Karpas-422 (cell line): ENCODE measurements around the gene MYO7A. TPM values are rescaled to one million over a fixed set of nuclear protein-coding genes. Genes with fewer than 3 reads are reported as not detected.

ENCODE experiments used
- DNase-seq: peaks from one replicate; pipeline ENCODE4 v3.0.0-alpha.2; 2015
- H2AFZ ChIP-seq: fragments of 200-600 bp; sonication (generic); 2 replicates; pipeline ENCODE4 v1.6.1; 2014; ENCODE audit warnings: antibody characterized with exemption, low read length, mixed read lengths
- H3K27ac ChIP-seq: fragments of 200-600 bp; sonication (generic); 2 replicates; pipeline ENCODE4 v1.5.1; 2014; ENCODE audit warnings: mild to moderate bottlenecking, low read length, moderate library complexity
- H3K27me3 ChIP-seq: fragments of 200-600 bp; sonication (generic); 2 replicates; pipeline ENCODE4 v1.6.1; 2014; ENCODE audit warnings: low read length, mixed read lengths
- H3K36me3 ChIP-seq: fragments of 200-600 bp; sonication (generic); 2 replicates; pipeline ENCODE4 v1.6.1; 2014; ENCODE audit warnings: low read length, mixed read lengths; ENCODE audit not compliant: insufficient read depth
- H3K4me1 ChIP-seq: fragments of 200-600 bp; sonication (generic); 2 replicates; pipeline ENCODE4 v1.6.1; 2014; ENCODE audit warnings: mild to moderate bottlenecking, low read length, mixed read lengths
- H3K4me2 ChIP-seq: fragments of 200-600 bp; sonication (generic); 2 replicates; pipeline ENCODE4 v1.6.1; 2014; ENCODE audit warnings: low read length, low read depth, mild to moderate bottlenecking; ENCODE audit not compliant: poor library complexity, severe bottlenecking
- H3K4me3 ChIP-seq: fragments of 200-600 bp; sonication (generic); 2 replicates; pipeline ENCODE4 v1.5.1; 2014; ENCODE audit warnings: mild to moderate bottlenecking, antibody characterized with exemption, low read length, mixed read lengths
- H3K79me2 ChIP-seq: fragments of 200-600 bp; sonication (generic); 2 replicates; pipeline ENCODE4 v1.6.1; 2014; ENCODE audit warnings: mild to moderate bottlenecking, low read length, mixed read lengths
- H3K9ac ChIP-seq: fragments of 200-600 bp; sonication (generic); 2 replicates; pipeline ENCODE4 v1.6.0; 2014; ENCODE audit warnings: low read length
- H3K9me2 ChIP-seq: fragments of 200-600 bp; sonication (generic), shearing (Covaris generic); replicated peaks from 2 replicates; pipeline ENCODE4 v1.6.0; 2014; ENCODE audit warnings: mild to moderate bottlenecking, low read length, moderate library complexity; ENCODE audit not compliant: insufficient read depth
- H3K9me3 ChIP-seq: fragments of 300-700, 200-600 bp; sonication (generic); 2 replicates; pipeline ENCODE4 v1.6.1; 2014; ENCODE audit warnings: low read length, mixed read lengths
- H4K20me1 ChIP-seq: fragments of 200-600 bp; sonication (generic); 2 replicates; pipeline ENCODE4 v1.6.1; 2014; ENCODE audit warnings: mild to moderate bottlenecking, antibody characterized with exemption, low read length, low read depth; ENCODE audit not compliant: insufficient read depth
- total RNA-seq: library from RNA; depleted of rRNA; stranded (reverse); fragments of >200 nt; shearing (Covaris generic); gene quantifications from 2 replicates; pipeline ENCODE4 v1.2.3, GENCODE V29; 2014; ENCODE audit warnings: low replicate concordance; rRNA removed

Gene MYO7A
- total RNA-seq, 1 experiment from 2014 or later = not detected

- Histone ChIP-seq H3K4me1 (no peaks in the 10 kb centered on the region), H3K36me3 (no peaks in the 10 kb centered on the region), H3K4me3 (no peak overlapping the region), H4K20me1 (no peaks in the 10 kb centered on the region), H3K4me2 (no peak overlapping the region), H3K27ac (no peak overlapping the region), H3K27me3 (no peaks in the 10 kb centered on the region), H3K9me3 (no peaks in the 10 kb centered on the region), H3K79me2 (no peaks in the 10 kb centered on the region), H3K9ac (no peak overlapping the region), H2AFZ (no peak overlapping the region), H3K9me2 (no peaks in the 10 kb centered on the region)
- no peak for DNase-seq
Measured at GRCh38 chr11:77250881-77251640, 123.0 kb downstream of the MYO7A start.

- Histone ChIP-seq H3K27me3 (no peaks in the 10 kb centered on the region), H2AFZ (no peak overlapping the region), H3K9ac (no peak overlapping the region), H4K20me1 (no peaks in the 10 kb centered on the region), H3K79me2 (no peaks in the 10 kb centered on the region), H3K36me3 (no peaks in the 10 kb centered on the region), H3K9me2 (no peaks in the 10 kb centered on the region), H3K27ac (no peak overlapping the region), H3K4me1 (no peaks in the 10 kb centered on the region), H3K4me3 (no peak overlapping the region), H3K4me2 (no peak overlapping the region), H3K9me3 (no peaks in the 10 kb centered on the region)
- no peak for DNase-seq
Measured at GRCh38 chr11:77252555-77253270, 124.7 kb downstream of the MYO7A start.

GRCh38 chr11:77253690-77254089, 125.6 kb downstream of the MYO7A start:
- H4K20me1 ChIP-seq = no peaks in the 10 kb centered on the region
- no peaks in the 10 kb centered on the region for H3K4me1 ChIP-seq
- no peaks in the 10 kb centered on the region for H3K27me3 ChIP-seq
- H3K27ac ChIP-seq = no peak overlapping the region
- no peaks in the 10 kb centered on the region for H3K9me3 ChIP-seq
- H3K36me3 ChIP-seq = no peaks in the 10 kb centered on the region
- no peak for DNase-seq
- no peak overlapping the region for H3K9ac ChIP-seq
- no peak overlapping the region for H3K4me2 ChIP-seq
- H3K9me2 ChIP-seq = no peaks in the 10 kb centered on the region
- H3K4me3 ChIP-seq = no peak overlapping the region
- H3K79me2 ChIP-seq = no peaks in the 10 kb centered on the region
- no peak overlapping the region for H2AFZ ChIP-seq

GRCh38 chr11:77259641-77260040, 131.6 kb downstream of the MYO7A start:
- Histone ChIP-seq H3K4me2 (no peak overlapping the region), H4K20me1 (no peaks in the 10 kb centered on the region), H3K9ac (no peak overlapping the region), H3K9me3 (no peaks in the 10 kb centered on the region), H3K27me3 (no peaks in the 10 kb centered on the region), H3K4me1 (no peaks in the 10 kb centered on the region), H3K9me2 (no peaks in the 10 kb centered on the region), H3K4me3 (no peak overlapping the region), H3K36me3 (no peaks in the 10 kb centered on the region), H3K79me2 (no peaks in the 10 kb centered on the region), H2AFZ (no peak overlapping the region), H3K27ac (no peak overlapping the region)
- DNase-seq = no peak

- Histone ChIP-seq H3K27ac (no peak overlapping the region), H3K36me3 (no peaks in the 10 kb centered on the region), H3K79me2 (no peaks in the 10 kb centered on the region), H3K9ac (no peak overlapping the region), H3K9me3 (no peaks in the 10 kb centered on the region), H3K4me2 (no peak overlapping the region), H2AFZ (no peak overlapping the region), H3K27me3 (no peaks in the 10 kb centered on the region), H4K20me1 (no peaks in the 10 kb centered on the region), H3K9me2 (no peaks in the 10 kb centered on the region), H3K4me3 (no peak overlapping the region), H3K4me1 (peaks cover 4% of the 10 kb centered on the region; the same call in 1 of the 2 replicates)
- no peak for DNase-seq
Measured at GRCh38 chr11:77262803-77263202, 134.8 kb downstream of the MYO7A start.

Other genes starting within 250 kb of the MYO7A start
- gene B3GNT6, start 93.8 kb upstream of the MYO7A start, total RNA-seq = not detected in 2 replicates
- 0.07 and 0.54 TPM in 2 replicates for gene CAPN5, start 61.3 kb upstream of the MYO7A start, total RNA-seq
- gene OMP, start 25.4 kb upstream of the MYO7A start, total RNA-seq = not detected in 2 replicates
- not detected in 2 replicates for gene GDPD4, start 173.4 kb downstream of the MYO7A start, total RNA-seq